NCI-H69 (cell line): ENCODE data around the gene NAA40.
A peak's percentile ranks its signal among the peaks of the same experiment; 100 is the strongest.

Experiments
- DNase-seq: peaks from one replicate; lab custom pipeline; 2025; lab: John Stamatoyannopoulos, UW

NAA40 gene

DNA sequence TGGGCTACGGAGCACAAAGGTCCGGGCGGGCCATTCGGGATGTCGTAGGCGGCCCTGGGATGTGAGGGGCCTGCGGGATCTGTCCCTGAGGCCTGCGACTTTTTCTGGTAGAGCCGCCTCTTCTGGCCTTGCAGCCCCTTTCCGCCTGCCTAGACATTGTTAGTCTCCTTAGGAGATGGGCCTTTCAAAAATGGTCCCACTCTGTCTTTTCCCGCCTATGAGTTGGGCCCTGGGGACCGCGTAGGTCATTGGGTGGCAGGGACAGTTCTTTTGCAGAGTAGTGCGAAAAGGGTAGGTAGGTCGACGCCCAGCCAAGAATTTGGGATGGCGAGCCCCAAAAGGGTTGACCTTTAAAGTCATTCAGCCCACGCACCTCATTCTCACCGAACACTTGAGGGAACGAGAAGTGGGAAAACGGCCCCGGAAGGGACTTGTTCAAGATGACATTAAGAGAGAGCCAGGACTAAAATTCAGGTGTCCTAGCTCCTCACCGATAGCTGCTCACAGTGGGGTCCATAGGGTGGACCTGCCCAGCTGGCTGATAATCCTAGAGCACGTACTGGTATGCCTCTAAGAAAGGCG lies 48.2 kb downstream of the NAA40 start:
- no peak for DNase-seq

DNA sequence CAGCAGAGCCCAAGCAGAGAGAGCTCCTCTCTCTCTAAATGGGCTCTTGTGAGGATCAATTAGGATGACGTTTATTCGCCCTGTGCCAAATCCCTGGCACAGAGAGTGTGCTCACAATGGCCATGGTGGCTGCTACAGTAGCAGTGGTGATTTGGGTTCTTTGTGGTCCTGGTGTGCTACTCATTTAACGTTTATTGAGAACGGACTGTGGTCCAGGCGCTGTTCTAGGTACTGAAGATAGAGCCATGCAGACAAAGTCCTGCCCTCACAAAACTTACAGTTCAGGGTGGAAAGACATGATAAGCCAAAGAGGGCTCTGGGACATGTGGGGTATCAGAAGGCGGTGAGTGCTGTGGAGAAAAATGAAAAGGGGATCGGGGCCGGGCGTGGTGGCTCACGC lies 52.8 kb downstream of the NAA40 start:
- DNase-seq, result no peak

DNA sequence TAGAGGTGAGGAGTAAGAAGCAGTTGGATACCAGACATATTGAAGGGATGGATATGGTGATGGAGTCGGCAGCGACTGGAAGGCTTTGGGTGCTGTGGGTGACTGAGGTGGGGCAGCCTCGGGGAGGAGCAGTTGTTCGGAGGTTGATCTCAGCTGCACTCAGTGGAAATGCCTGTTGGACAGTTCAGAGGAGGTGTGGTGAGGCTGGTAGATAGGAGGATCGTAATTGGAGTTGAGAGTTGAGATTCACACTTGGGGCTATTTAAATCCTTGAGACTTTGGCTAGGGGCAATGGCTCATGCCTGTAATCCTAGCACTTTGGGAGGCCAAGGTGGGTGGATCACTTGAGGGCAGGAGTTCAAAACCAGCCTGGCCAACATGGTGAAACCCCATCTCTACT lies 54.3 kb downstream of the NAA40 start:
- no peak for DNase-seq

DNA sequence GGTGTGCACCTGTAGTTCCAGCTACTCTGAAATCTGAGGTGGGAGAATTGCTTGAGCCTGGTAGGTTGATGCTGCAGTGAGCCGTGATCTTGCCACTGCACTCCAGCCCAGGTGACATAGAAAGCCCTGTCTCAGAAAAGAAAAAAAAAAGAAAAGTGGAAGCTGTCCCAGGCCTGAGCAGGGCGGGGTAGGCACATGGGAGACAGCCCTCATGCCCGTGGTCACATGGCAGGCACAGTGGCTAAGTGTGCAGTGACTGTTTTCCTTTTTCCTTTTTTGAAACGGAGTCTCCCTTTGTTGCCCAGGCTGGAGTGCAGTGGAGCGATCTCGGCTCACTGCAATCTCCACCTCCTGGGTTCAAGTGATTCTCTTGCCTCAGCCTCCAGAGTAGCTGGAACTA lies 55.2 kb downstream of the NAA40 start:
- no peak for DNase-seq

DNA sequence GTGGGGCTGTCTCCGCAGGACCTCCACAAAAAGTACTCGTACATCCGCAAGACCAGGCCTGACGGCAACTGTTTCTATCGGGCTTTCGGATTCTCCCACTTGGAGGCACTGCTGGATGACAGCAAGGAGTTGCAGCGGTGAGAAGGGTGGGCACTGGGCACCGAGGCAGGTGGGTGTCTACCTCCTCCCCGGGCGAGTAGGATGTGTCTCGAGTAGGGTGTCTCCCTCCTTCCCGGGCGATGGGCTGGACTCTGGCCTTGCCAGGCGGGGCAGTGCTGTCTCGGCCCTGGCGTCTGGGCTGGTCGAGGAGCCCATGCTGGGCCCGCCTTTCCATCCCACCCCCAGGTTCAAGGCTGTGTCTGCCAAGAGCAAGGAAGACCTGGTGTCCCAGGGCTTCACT lies 57.7 kb downstream of the NAA40 start:
- DNase-seq, result no peak

DNA sequence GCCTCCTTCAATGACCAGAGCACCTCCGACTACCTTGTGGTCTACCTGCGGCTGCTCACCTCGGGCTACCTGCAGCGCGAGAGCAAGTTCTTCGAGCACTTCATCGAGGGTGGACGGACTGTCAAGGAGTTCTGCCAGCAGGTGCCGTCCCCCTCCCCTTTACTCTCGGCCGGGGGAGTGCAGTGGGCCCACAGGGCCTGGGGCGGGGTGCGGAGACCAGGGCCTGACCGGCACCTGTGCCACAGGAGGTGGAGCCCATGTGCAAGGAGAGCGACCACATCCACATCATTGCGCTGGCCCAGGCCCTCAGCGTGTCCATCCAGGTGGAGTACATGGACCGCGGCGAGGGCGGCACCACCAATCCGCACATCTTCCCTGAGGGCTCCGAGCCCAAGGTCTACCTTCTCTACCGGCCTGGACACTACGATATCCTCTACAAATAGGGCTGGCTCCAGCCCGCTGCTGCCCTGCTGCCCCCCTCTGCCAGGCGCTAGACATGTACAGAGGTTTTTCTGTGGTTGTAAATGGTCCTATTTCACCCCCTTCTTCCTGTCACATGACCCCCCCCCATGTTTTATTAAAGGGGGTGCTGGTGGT lies 58.4 kb downstream of the NAA40 start:
- DNase-seq, result no peak

DNA sequence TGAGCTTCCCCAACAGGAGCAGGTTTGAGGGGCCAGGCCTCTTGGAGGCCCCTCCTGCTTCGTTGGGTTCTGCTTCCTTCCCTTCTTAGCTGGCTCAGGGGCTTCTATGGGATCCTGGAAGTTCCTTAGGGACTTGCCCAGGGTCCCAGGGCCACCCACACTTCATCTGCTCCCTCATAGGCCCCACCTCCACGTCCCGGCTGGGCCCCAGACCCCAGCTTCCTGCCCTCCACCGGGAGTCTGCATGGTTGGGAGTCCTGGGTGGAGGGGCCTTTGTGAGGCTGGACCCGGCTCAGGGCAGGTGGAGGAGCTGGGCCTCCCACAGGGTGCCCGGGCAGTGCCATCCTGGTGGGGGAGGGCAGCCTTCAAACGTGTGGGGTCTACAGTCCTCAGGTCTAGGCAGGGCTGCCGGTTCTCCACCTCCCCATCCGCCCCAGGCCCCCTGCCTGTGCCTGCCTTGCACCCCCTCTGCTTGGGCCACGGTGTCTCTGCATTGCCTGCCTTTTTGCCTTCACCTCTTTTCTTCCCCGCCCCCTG lies 59.1 kb downstream of the NAA40 start:
- DNase-seq, result no peak

DNA sequence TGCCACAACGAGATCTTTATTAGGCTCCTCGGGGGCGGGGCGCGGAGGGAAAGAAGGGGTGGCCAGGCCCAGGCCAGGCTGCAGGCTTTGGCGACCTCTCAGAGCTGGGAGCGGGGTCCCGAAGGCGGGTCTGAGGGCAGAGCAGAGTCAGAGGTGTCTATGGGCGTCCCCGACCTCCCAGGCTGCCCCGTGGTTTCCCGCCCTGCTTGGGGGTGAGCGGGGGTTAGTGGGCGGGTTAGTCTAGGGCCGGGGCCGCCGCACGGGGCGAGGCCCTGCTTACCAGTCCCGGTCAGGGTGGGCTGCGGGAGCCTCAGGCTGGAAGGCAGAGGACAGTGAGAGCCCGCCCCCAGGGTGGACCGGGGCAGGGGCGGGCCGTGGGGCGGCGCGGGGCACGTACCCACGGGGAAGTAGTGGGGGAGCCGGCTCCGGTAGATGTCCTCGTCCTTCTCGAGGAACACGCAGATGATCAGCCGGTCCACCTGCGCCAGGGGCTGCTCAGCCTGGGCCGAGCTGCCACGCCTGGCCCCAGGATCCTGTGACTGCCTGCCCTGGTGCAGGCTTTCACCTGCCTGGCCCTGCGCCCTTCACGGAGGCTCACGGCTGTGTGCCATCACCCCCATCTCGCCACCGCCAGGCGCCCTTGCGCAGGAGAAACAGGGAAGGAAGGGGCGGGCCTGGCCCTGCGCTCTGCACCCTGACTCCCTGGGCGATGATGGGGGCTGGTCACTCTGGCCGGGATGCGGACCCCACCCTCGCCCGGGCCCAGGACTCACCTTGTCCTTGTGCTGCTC lies 60.0 kb downstream of the NAA40 start:
- DNase-seq, result peak; percentile 84

DNA sequence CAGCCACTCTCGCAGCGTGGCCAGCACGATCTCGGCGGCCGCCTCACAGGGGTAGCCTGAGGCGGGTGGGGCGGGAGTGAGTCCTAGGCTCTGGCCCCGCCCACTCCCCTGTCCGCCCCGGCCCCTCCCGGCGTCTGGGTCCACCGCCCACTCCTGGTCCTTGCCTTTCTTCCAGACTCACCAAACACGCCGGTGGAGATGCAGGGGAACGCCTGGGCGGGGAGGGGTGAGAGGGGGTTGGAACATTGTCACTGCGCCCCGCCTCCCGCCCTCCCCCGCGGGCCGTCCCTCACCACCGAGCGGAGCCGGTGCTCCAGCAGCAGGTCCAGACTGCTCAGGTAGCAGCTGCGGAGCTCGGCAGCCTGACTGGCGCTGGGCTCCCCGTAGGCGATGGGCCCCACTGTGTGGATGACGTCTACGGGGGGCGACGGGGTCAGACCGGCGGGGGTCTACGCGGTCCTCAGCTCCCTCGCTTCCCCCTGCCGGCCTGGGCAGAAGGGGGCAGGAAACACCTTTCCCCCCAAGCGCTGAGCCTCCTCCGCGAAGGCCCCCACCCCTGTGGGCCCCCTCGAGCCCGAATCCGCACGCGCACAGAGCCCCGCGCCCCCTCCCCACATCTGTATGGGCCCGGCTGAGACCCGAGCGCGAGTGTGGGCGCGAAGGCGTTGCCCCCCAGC lies 60.7 kb downstream of the NAA40 start:
- DNase-seq, result peak; percentile 98

DNA sequence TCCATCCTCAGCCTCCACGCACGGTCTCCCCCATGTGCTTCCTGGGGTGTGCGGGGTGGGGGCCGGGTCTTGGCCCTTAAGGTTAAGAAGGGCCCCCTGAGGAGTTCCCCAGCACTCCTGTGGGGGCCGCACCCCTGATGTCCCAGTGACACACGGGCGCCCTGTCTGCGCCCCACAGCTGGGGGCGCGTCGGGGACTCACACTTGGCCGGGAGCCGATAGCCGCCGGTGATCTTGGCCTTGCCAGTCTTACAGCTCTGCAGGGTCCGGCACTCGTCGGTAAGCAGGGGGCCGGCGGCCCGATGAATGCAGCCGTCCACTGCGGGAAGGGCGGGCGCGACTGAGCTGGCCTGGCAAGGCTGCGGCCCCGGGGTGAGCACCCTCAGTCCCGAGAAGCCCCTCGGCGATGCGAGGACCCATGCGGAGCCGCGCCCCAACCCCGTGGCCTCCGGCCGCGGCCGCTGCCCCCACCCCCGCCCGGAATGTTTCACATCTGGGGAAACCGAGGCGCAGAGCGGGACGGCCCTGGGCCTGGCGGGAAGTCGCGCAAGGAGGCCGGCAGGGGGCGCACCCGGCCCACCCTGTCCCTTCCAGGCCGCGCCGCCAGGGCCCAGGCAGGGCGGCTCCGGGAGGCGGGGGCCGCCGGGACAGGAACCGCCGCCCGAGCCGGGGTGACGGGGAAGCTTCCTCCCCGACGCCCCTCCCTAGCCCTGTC lies 61.4 kb downstream of the NAA40 start:
- DNase-seq, result peak; percentile 92

DNA sequence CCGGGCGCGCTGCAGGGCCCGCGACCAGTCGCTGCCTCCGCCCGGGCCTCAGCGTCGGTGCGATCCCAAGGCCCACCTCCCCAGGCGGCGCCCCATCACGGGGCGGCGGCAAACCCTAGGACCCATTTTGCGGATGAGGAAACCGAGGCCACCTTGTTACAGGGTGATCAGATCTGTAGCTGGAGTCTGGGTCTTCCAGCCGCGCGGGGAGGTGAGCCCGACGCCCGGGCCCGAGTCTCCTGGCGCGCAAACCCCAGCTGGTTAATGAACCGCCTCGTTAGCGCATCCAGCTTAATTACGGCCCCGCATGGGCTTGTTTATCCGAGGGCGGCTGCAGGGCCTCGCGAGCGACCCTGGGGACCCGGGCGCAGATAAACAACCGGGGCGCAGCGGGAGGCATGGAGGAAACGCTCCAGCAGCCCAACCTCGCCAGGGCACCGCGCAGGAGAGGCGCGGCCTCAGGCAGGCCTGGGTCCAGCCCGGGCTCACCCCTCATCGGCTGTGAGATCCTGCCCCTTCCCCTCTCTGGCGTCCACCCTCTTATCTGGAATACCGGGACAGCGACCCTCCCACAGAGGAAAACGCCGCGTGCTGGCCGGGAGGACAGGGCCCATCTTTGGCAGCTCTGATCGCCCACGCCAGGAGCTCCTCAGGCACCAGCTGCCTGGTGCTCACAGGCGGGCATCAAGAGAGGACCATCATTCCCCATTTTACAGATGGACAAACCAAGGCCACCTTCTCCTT lies 62.1 kb downstream of the NAA40 start:
- DNase-seq, result peak; percentile 94

DNA sequence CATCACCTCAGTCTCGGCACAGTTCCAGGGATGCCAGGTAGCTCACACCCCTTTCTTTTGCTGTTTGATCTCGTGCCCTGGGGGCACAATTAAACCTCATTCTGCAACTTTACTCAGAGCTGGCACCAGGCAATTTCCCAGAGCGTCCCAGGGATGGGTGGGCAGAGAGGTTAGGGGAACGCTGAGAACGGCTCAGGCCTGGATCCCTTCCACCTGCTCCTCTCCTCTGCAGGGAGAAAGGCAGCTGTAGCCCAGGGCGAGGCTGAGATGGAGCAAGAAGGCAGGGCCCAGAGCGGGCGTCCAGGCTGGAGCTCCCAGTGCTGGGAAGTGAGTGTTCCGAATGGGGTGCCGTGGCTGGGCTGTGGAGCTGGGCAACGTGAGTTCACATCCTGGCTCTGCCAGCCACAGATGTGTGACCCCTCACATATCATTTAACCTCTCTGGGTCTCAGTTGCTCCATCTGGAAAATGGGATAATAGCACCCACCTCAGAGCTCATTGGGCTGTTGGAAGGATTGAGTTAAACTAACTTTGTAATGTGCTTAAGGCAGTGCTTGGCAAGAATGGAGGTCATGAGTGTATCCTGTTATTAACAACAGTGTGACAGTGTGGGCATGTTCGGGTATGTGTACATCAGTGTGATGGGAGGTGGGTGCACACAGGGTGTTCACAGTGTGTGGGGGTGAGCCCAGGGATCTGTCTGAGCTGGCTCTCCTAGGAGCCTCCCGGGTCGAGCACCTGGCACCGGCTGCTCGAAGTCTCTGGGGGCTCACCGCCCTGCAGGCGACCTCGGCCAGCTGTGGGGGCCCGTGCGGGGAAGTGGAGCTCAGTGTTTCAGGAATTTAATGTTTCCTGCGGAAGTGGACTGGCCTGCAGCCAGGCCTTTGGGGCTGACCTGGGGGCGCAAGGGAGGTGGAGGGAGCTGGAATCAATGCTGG lies 63.0 kb downstream of the NAA40 start:
- peak; percentile 87 for DNase-seq

DNA sequence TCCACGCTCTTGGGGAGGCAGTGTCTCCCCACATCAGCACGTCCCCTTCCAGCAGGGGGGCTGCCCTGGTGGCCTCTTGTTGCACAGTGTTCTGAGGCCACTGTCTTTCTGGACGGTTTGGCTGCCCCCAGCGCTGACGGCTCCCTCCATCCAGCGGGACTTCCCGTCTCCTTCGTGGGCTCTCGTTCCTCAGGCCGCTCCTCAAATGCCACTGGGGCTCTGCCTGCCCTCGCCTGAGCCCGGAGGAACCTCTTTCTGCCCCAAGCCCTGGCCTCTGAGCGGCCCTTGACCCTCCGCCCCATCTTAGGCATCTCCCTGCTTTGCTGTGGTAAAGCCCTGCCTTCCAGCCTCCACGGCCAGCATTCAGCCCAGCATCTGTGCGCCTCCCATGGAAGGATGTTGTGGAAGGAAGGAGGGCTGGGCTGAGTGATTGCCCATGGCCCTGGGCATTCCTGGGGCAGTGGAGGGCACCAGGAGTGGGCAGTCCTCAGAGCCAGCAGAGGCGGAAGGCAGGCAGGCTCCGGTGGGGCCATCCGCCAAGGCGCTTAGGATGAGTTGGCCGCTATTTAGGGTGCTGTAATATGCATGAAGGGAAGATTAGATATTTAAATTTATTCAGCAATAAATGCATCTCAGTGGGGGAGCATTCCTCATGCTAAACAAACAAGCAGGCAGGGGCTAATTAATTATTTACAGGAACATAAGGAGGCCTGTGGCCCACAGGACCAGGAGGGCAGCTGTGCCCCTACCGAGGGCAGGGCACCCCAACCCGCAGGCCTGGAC lies 65.2 kb downstream of the NAA40 start:
- DNase-seq, result peak; percentile 56

DNA sequence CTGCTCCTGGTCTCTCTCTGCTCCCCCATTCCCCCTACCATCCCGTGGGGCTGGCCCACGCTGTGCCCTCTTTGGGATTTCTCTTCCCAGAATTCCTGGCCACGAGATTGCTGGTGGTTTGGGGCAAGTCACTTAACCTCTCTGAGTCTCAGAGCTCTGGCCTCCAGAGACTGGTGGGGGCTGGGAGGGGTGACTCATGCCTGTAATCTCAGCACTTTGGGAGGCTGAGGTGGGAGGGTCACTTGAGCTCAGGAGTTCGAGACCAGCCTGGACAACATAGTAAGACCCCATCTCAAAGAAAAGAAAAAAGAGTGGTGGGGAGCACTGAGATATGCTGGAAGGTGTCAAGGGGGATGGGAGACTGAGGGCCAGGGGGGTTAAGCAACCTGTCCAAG lies 65.8 kb downstream of the NAA40 start:
- DNase-seq, result no peak

DNA sequence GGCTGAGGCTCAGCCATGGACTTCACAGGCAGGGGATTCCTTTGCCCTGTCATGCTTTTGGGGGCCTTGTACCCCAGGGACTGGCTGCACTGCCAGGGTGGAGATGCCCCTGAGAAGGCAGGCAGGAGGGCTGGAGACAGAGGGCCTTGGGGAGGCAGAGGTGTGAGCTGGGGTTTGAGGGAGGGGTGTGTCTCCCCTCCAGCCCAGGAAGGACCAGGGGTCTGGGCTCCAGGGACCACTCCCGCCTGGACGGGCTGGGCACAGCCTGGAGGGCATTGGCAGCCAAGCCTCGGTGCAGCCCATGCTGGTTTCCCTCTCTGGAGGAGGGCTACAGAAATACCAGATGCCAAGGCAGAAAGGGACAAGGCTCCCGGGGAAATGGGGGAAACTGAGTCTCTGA lies 66.9 kb downstream of the NAA40 start:
- no peak for DNase-seq

DNA sequence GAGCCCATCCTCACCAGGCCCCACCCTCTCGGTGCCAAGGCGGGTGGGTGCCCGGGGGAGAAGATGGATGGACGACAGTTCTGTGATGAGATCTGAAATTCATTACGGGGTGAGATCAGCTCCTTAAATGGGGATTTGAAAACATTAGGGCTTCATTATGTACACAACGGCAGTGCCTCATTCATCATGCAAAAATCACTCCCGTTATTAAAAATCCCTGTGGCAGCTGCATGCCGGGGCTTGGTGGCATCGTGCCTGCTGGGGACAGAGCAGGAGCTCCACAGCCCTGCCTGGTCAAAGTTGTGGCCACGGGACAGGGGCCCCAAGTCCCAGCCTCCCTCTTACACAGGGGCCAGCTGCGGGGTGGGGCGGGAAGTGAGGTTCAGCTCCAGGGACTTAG lies 67.6 kb downstream of the NAA40 start:
- DNase-seq, result peak; percentile 60
